Spleen (tissue), 11 donors: Measurements from ENCODE around the gene NPY1R. TPM values are rescaled to one million over a fixed set of nuclear protein-coding genes. Genes with fewer than 3 reads are reported as not detected.

ENCODE experiments used
- DNase-seq: peaks from one replicate; pipeline ENCODE4 v3.0.0-alpha.2; 2020
- H3K27ac ChIP-seq, 8 donors: fragments of 200-600 bp; sonication (generic) in 7 of 8; 1 replicate in 4 of 8; 2 replicates in 4 of 8; pipeline versions ENCODE4 v1.5.0 to v1.8.0; 2016 to 2021; ENCODE audit warnings: inconsistent platforms in 4 of 8, mild to moderate bottlenecking in 4 of 8, moderate library complexity in 1 of 8
- H3K27me3 ChIP-seq, 7 donors: fragments of 200-600 bp; sonication (generic) in 6 of 7; replicated peaks in 1 of 7; 1 replicate in 4 of 7; 2 replicates in 3 of 7; pipeline versions ENCODE4 v1.5.0 to v1.8.0; 2016 to 2021; ENCODE audit warnings: inconsistent platforms in 3 of 7, mild to moderate bottlenecking in 1 of 7
- H3K36me3 ChIP-seq, 6 donors: fragments of 200-600 bp; sonication (generic) in 5 of 6; 1 replicate in 4 of 6; 2 replicates in 2 of 6; pipeline versions ENCODE4 v1.5.0 to v1.8.0; 2016 to 2021; ENCODE audit warnings: inconsistent platforms in 2 of 6
- H3K4me1 ChIP-seq, 6 donors: fragments of 200-600 bp; sonication (generic) in 5 of 6; 1 replicate in 3 of 6; 2 replicates in 3 of 6; pipeline versions ENCODE4 v1.5.0 to v1.8.0; 2016 to 2021; ENCODE audit warnings: inconsistent platforms in 3 of 6
- H3K4me3 ChIP-seq, 8 donors: fragments of 200-600 bp; sonication (generic) in 7 of 8; 1 replicate in 4 of 8; 2 replicates in 4 of 8; pipeline versions ENCODE4 v1.5.0 to v1.8.0; 2016 to 2021; ENCODE audit warnings: inconsistent platforms in 4 of 8, mild to moderate bottlenecking in 4 of 8, moderate library complexity in 2 of 8
- H3K9me3 ChIP-seq, 8 donors: fragments of 200-600 bp; sonication (generic) in 7 of 8; 1 replicate in 4 of 8; 2 replicates in 4 of 8; pipeline versions ENCODE4 v1.5.0 to v1.8.0; 2016 to 2021; ENCODE audit warnings: inconsistent platforms in 4 of 8
- CTCF ChIP-seq, 11 experiments: fragments of 200-600 bp in 7 of 11; fragments of 450-650 bp in 4 of 11; sonication (generic) in 4 of 11; IDR thresholded peaks in 8 of 11; conservative IDR thresholded peaks in 3 of 11; 1 replicate in 7 of 11; 2 replicates in 4 of 11; pipeline versions ENCODE4 v1.4.0 to v1.8.0; 2016 to 2021; ENCODE audit warnings: antibody characterized with exemption in 11 of 11, inconsistent platforms in 4 of 11, mild to moderate bottlenecking in 1 of 11
- POLR2A ChIP-seq, 3 donors: fragments of 450-650 bp; IDR thresholded peaks; one replicate each; pipeline ENCODE4 v1.5.1; 2017; ENCODE audit warnings: antibody characterized with exemption in 3 of 3, mild to moderate bottlenecking in 1 of 3
- POLR2AphosphoS5 ChIP-seq, 3 donors: sonication (generic); formaldehyde crosslinking; IDR thresholded peaks; one replicate each; pipeline ENCODE4 v1.5.1; 2017; ENCODE audit warnings: antibody characterized with exemption in 3 of 3
- WGBS, 5 donors: extraction: QIAGEN DNeasy Blood & Tissue Kit in 3 of 5; methylation state at CpG; one replicate each; pipeline versions ENCODE4 v1.1.5 to v1.1.7; 2013 to 2018; 5-methylcytosine and 5-hydroxymethylcytosine counted together
- intact Hi-C: fragments of 100-400 bp; cut with DNase I; formaldehyde crosslinking; loops from one replicate; pipeline ENCODE4 v1.15.0; 2023; ENCODE audit warnings: low total_unique reads
- polyA plus RNA-seq, 3 donors: library from polyadenylated mRNA; stranded (reverse); fragments of 200-250 nt; gene quantifications; one replicate each; pipeline ENCODE4 v1.2.1, GENCODE V29; 2013
- total RNA-seq, 7 donors: library from RNA; depleted of rRNA in 3 of 7; stranded (reverse); fragments of >200 nt in 3 of 7; fragmentation: NEBNext Ultra II Directional in 4 of 7; extraction: Animal tissue kit (Norgen Biotek cat#: 25700) in 4 of 7; gene quantifications; one replicate each; pipeline versions ENCODE4 v1.1.0 to v1.2.1, GENCODE V29; 2016 to 2021
- donor health status: healthy with polysubstance abuse.
- donor health status: DM: no; HTN: no; CAD: no; lungs with moderate emphysema.
- donor health status: DM: no; HTN: no; CAD: no.
- donor health status: Bipolar disorder and iron deficiency.
- donor health status: healthy.
- donor health status: DM: no; HTN: no; CAD: no.
- donor health status: DM: yes; HTN: yes; CAD: no.

Gene NPY1R
- total and polyA plus RNA-seq, 10 donors = 10.8 to 179 (median 86.7) TPM

DNA sequence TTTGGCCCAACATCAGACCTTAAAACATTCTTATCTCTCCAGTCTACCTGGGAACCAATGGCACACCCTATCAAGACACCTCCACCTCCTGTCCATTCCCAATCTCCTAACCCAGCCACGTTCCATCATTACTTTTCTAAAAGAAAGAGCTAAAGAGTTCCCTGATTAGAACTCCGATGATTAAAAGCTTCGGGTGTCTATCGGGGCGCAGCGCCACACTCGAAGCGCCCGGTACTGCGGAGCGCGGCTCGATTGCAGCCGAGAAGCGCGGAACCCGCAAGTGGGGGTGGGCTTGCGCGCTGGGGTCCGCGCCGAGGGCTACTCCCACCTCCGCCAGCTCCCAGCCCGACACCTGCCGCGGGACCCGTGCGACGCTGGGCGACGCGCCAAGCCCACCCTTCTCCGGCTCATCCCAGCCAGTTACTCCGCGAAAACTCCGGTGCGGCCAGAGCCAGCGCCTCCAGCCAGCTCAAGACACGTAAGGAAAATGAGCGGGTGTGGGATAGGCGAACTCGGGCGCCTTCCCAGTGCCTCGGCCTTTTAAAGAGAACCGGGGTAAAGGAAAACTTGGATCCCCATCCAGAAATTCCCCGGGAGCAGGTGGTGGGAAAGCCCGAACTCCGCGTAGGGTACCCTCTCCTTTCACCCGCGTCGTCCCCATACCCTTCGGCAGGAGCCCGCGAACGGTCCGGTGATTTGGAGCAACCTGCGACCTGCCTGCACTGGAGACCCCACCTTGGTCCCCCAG lies 593 bp downstream of the NPY1R start:
- peak; percentile 65 for DNase-seq

DNA sequence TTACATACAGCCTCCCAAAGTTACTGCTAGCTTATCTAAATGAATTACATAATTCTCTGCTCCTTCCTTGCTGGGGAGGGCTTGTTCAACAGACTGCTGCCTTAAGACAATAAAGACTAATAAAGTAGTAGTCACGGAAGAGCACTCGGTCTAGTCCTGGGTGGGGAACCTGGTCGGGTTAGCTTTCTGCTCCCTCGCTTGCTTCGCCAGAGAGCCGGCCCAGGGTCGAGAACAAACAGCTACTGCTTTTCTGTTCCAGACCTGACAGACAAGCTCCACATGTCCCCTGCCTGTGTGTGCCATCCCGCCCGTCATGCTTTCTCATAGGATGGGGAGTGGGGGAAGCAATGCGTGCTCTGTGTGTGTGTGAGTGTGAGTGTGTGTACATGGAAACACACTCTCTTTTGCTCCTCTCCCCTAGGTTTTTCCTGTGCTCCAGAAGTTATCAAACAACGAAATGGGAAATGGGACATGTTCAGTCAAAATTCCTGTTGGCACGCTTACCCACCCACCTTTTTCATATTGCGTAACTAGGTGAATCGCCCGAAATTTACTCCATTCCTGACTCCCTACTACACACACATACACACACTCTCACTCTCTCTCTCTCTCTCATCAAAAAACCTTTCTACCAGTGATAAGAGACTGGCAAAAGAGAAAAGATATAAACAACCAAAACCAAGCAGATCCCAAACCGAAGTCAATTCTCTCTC lies 1.3 kb downstream of the NPY1R start:
- Histone ChIP-seq H3K36me3 (peaks cover 0 to 4% (median 0%) of the 10 kb centered on the region in 6 donors), H3K27ac (peak overlapping the region in 7 of 8 donors; percentile 64 to 81 (median 72)), H3K27me3 (peaks cover 0 to 60% (median 18%) of the 10 kb centered on the region in 7 donors), H3K4me3 (peak overlapping the region; percentile 37 to 68 (median 47)), H3K4me1 (peaks cover 0 to 21% (median 17%) of the 10 kb centered on the region in 6 donors), H3K9me3 (no peaks in the 10 kb centered on the region)
- no peak for DNase-seq
- TF ChIP-seq POLR2AphosphoS5 (IDR thresholded peaks at IDR 0.05) (peak in 1 of 3 donors; percentile 11), POLR2A (IDR thresholded peaks at IDR 0.05) (no peak)
- WGBS, 5 donors = 44 to 51% (median 45%) methylated on average over 16 of the region's 16 CpGs
- intact Hi-C loops = loop anchor here (10.0 kb wide), 2 partner anchors 286 to 836 kb away; no protein-coding TSS in a partner anchor

More for the DNA sequence above, 593 bp downstream of the NPY1R start:
- peak overlapping the region; percentile 37 to 68 (median 47) for H3K4me3 ChIP-seq
- H3K4me1 ChIP-seq = peaks cover 0 to 21% (median 17%) of the 10 kb centered on the region in 6 donors
- TF ChIP-seq CTCF (IDR thresholded peaks at IDR 0.05 in 8 of 11, conservative IDR thresholded peaks at IDR 0.05 in 3 of 11) = peak in 1 of 11 experiments; percentile 18
- no peak for TF ChIP-seq POLR2A (IDR thresholded peaks at IDR 0.05)
- TF ChIP-seq POLR2AphosphoS5 (IDR thresholded peaks at IDR 0.05) = peak in 1 of 3 donors; percentile 32
- intact Hi-C loops = loop anchor here (10.0 kb wide), 2 partner anchors 287 to 837 kb away; no protein-coding TSS in a partner anchor
- 2 to 10% (median 3%) methylated on average over 40 to 58 of the region's 58 CpGs for WGBS, 5 donors
- H3K27me3 ChIP-seq = peaks cover 0 to 67% (median 18%) of the 10 kb centered on the region in 7 donors
- no peaks in the 10 kb centered on the region for H3K36me3 ChIP-seq
- H3K9me3 ChIP-seq = no peaks in the 10 kb centered on the region
- H3K27ac ChIP-seq = peak overlapping the region in 7 of 8 donors; percentile 64 to 81 (median 72)

DNA sequence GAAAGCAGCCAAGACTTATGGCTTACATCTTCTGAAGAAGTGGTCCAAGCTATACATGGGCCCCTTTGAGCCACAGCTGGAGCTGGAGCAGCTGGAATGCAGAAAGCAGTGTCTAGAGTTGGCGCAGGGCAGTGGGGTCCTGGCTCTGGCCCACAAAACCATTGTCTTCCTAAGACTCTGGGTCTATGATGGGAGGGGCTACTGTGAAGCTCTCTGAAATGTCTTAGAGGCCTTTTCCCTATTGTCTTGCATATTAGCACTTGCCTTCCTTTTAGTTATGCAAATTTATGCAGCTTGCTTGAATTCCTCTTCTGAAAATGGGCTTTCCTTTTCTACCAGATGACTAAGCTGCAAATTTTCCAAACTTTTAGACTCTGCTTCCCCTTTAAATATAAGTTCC lies 15.3 kb downstream of the NPY1R start:
- intact Hi-C loops = no loop called here
- Histone ChIP-seq H3K27ac (no peak overlapping the region), H3K4me1 (no peaks in the 10 kb centered on the region), H3K9me3 (peaks cover 9 to 65% (median 52%) of the 10 kb centered on the region in 8 donors), H3K4me3 (no peak overlapping the region), H3K27me3 (no peaks in the 10 kb centered on the region), H3K36me3 (no peaks in the 10 kb centered on the region)
- WGBS, 5 donors = 0 to 90% (median 0%) methylated on average over 1 of the region's 1 CpG
- TF ChIP-seq CTCF (IDR thresholded peaks at IDR 0.05 in 8 of 11, conservative IDR thresholded peaks at IDR 0.05 in 3 of 11) (no peak), POLR2A (IDR thresholded peaks at IDR 0.05) (no peak), POLR2AphosphoS5 (IDR thresholded peaks at IDR 0.05) (no peak)
- DNase-seq = no peak

DNA sequence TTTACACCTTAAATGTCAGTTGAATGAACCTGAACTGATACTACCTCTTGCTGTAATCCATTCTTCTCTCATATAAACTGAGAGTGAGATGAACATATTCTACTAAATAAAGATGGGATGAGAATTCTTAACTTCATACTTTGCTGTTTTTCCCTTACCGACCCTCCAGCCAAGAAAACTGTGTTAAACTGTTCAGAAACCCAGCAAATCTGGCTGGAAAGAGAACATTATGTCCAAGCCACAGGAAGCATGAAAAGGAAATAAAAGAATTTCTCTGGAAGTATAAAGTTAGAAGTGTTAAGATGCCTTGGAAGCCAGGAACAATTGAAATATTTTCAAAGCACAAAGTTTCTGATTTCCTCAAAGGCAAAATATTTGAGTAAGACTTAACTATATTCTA lies 22.9 kb downstream of the NPY1R start:
- DNase-seq = no peak
- intact Hi-C loops = no loop called here
- H3K27ac ChIP-seq = no peak overlapping the region
- H3K4me1 ChIP-seq = no peaks in the 10 kb centered on the region
- no peak for TF ChIP-seq POLR2AphosphoS5 (IDR thresholded peaks at IDR 0.05)
- no peak for TF ChIP-seq POLR2A (IDR thresholded peaks at IDR 0.05)
- no peak for TF ChIP-seq CTCF (IDR thresholded peaks at IDR 0.05 in 8 of 11, conservative IDR thresholded peaks at IDR 0.05 in 3 of 11)
- H3K9me3 ChIP-seq = peaks cover 0 to 9% (median 4%) of the 10 kb centered on the region in 8 donors
- no peak overlapping the region for H3K4me3 ChIP-seq
- H3K27me3 ChIP-seq = no peaks in the 10 kb centered on the region
- 59 to 92% (median 78%) methylated on average over 1 of the region's 1 CpG for WGBS, 5 donors
- H3K36me3 ChIP-seq = no peaks in the 10 kb centered on the region
